IPS-NIHi11 (cell line): ENCODE measurements around the gene CREB3L4.

Experiments used
- DNase-seq: peaks from one replicate; pipeline ENCODE4 v3.0.0; 2012; ENCODE audit warnings: mixed read lengths, low spot score

Gene CREB3L4

DNA sequence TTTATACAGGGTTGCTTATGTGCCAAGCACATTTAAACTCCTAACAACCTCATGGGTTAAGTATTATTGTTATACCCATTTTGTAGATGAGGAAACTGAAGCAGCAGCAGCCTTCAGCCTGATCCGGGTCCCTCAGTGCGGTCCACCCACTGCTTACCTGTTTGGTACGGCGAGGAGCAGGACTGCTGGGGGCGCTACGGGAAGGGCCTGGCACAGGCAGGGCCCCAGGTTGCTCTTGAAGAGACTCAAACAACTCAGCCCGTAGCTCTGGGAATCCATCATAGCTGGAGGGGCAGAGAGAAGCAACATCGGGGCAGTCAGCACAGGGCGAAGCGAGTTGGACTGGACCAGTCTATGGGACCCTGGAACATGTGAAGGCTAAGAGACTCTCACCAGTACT, 30.4 kb upstream of the CREB3L4 start:
- DNase-seq: no peak

DNA sequence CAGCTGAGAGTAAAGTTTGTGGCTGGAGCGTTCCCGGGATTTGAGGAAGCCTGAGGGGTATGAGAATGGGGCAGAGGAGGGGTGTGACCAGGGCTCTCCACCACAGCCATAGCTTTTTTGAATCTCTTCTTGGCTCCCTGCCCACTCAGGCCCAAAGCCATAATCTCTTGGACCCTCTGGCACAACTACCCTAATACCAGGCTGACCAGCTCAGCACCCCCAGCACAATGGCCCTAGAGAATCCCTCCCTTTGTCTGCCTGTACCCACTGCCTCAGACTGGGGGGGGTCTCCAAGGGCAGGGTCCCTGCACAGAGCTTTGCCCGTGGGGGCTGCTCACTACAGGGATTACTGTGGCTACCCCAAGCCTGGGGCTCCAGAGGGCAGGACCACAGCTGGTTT, 28.7 kb upstream of the CREB3L4 start:
- no peak for DNase-seq

DNA sequence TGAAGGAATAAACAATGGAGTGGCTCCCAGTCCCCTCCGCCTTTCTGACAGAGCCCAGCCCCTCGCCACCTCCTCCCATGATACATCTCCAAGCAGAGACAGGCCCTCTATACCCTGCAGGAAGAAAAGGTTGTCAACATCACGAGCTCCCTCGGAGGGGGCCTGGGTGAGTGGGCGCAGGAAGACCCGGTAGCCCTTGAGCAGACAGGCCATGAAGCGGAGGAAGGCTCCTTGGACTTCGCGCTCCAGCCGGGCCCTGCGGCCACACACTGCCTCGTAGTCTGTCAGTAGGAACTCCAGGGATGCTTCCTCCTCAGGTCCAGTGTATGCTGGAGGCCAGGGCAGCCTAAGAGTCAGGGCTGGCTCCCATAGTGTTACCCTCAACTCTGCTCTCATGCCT, 28.2 kb upstream of the CREB3L4 start:
- no peak for DNase-seq

DNA sequence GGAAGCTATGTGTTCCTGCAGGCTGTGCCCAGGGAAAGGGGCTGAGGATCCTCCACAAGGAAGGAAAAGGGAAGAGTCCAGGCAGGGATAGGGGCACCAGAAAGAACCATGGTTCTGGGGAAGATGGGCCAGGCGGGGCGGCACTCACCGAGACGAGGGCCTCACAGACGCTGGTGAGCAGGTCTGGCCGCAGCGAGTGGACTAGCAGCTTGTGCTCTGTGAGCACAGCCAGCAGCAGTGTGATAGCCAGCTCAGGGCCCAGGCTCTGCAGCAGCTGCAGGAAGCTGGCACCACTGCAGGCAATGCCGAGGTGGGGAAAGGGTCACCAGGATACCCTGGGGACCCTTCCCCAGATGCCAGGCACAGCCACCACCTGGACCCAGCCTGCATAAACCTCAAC, 26.9 kb upstream of the CREB3L4 start:
- DNase-seq: no peak

DNA sequence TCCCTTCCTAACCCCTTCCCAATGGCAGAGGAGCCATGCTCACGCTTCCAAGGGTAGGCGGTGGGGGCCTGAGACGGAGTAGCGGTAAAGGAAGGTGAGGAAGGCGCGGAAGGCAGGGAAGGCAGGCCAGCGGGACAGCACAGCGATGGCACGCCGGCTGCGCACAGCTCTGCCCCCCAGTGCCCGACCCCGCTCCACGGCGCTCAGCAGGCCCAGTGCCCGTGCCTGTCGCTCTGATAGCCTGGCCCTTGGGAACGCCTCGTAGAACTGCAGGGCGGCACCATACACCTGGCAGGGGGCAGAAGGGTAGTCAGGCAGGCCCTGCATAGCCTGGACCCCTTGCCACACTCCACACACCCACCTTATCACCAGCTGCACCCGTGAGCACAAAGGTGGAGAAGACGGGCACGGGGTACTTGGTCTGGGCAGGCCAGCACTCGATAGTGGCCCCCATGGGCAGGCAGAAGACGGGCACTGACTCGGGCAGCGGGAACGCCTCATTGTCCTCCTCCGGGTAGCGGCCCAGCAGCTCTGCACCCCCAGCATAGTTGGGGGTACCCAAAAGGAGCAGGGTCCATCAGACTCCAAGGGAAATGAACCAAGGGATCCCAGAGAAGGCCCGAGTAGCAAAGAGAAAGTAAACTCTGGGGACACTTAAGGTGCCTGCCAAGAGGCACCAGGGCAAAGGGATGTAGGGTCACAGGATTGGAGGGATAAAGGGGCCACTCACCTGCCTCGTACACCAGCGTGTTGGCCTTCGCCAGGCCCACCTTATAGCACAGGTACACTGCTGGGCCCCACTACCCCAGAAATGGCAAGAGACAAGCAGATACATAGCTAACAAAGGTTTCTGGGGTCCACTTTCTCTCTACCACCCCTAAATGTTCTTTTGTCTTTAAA, 25.6 kb upstream of the CREB3L4 start:
- DNase-seq: no peak

- no peak for DNase-seq
Measured at GRCh38 chr1:153942766-153943549, 24.7 kb upstream of the CREB3L4 start.

DNA sequence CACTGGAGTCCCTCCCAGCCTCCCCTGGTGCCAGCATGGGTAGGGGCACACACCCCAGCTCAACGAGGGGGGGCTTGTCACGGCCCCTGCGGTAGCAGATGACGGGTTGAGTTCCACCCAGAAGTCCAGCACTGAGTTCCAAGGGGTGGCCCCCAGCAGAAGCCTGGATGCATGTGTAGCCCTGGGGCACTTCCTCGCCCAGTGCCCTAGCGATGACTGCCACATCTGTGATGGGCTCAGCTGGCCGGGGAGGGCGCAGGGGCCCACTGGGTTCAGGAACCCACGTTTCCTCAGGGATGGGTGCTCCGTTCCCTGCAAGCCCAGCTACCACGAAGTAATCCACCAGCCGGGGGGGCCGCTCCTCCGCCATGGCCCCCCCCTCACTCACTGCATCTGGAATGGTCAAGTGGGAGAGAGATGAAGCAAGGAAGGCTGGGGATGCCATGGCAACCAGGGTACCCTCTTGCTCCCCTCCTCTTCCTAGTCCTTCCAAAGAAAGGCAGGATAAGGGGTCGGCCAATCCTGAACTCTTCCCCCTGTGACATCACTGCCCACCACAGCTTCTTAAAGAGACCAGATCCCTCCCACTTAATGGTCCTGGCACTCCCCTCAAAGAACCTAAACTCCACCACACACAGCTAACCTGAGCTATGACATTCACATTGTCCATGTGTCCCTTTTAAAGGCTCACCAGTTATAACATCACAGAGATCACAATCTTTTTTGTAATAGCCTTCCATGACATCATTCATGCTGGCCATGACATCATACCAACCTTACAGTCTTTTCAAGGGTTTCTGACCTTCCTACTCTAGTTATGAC, 23.5 kb upstream of the CREB3L4 start:
- no peak for DNase-seq

DNA sequence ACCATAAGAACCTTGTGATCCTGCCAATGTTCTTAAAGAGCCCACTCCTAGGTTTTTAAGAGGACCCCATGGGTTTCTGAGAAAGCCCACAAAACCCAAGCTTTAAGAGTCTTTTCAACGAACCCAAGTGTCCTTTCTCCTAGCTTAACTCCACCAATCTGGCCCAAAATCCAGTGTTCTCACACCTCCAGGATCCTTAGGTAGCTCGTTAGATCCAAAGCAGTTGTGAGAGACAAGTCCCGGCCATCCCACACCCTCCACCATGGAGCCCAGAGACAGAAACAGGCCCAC, 22.9 kb upstream of the CREB3L4 start:
- DNase-seq: no peak

- no peak for DNase-seq
Measured at GRCh38 chr1:153945131-153945794, 22.4 kb upstream of the CREB3L4 start.

DNA sequence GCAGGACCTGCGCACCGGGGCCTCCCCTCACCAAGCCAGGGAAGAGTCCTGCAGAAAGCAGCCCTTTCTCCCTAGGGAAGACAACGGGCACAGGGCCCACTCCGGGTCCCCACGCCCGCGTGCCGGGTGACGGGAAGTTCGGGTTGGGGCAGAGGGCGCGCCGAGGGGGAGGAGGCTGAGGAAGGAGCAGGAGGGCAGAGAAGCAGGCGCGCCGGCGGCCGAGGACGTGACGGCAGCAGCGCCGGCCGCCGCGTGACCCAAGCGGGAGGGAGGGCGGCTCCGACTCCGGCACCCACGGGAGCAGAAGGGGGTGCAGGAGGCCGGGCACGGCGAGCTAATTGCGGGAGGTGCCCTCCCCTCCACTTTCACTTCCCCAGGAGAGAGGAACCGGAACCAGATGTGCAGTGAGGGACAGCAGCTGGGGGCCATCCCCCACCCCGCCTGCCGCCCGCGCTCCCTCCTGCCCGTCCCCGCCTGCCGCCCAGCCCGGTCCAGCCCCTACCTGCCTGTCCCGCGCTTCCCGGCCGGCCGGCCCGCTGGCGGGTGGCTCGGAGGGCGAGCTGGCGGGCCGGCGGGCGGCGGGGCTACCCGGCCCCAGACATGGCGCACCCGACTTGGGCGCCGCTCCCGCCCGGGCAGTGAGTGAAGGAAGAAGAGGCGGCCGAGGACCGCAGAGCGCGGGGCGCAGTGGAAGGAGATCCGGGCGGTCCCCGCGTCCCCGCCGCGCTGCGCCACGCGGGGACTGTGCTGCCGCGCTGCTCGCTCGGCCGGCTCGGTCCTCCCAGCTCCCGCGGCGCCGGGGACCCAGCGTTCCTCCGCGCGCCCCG, 21.7 kb upstream of the CREB3L4 start:
- peak; percentile 84 for DNase-seq

GRCh38 chr1:153946622-153947241, 21.0 kb upstream of the CREB3L4 start, which contains the start of gene DENND4B:
DENND4B (minus strand) TSS chr1:153946718; CDS start chr1:153944374, 2,344 bp downstream.
- DNase-seq: peak; percentile 100

DNA sequence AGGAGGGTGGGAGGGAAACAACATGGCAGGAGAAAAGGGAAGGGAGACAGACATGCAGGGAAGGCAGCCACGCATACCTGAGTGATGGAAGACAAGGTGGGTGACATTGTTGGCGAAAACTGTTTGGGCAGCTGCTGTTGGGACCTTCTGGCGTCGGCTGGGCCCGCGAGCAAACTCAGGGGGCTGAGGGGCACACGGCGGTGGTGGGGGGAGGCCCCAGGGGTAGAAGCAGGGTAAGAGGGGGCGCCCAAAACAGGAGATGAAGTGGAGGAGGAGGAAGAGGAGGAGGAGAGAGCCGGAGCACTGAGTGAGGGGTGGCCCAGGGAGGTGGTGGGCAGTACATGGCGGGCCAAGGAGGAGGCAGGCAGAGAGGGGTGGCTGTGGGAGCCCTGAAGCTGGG, 16.5 kb upstream of the CREB3L4 start:
- DNase-seq: no peak

GRCh38 chr1:153951801-153952200, 15.9 kb upstream of the CREB3L4 start:
- DNase-seq: no peak

DNA sequence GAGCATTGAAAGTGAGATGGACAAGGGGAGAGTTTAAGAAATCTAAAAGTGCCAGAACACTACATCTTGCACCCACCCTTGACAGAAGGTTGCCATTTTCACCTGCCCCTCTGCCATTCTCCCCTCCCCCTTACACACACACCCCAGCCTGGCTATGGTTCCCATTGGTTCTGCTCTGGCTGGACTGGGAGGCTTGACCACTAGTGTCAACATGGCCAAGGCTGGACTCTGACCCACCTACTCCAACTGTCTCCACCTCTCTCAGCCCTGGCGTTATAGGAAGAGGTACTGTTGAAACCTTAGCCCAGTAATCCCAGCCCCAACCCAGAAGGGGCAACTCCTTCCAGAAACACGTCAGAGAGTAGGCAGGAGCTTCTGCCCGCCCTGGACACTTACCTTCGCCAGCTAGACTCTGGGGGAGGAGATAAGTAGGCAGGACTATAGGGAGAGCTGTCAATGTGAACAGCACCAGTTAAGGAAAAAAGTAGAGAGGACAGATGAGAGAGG, 13.8 kb upstream of the CREB3L4 start:
- no peak for DNase-seq

DNA sequence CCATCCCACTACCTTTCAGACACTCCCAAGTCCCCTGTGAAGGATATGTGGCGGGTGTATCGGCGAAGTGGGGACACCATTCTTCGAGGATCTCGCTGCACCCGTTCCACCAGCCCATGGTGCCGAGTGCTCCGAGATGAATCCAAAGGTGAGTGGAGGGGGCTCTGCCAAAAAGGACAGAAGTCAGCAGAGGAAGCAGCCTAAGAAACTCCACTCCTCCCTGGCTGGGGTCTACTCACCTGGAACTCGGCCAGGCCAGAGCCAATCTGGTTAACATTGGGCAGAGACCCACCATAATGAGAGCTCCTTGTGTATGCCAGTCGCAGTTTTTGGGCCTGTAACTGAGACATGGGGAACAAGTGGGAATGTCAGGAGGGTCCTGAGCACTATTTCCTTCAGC, 12.9 kb upstream of the CREB3L4 start:
- no peak for DNase-seq

DNA sequence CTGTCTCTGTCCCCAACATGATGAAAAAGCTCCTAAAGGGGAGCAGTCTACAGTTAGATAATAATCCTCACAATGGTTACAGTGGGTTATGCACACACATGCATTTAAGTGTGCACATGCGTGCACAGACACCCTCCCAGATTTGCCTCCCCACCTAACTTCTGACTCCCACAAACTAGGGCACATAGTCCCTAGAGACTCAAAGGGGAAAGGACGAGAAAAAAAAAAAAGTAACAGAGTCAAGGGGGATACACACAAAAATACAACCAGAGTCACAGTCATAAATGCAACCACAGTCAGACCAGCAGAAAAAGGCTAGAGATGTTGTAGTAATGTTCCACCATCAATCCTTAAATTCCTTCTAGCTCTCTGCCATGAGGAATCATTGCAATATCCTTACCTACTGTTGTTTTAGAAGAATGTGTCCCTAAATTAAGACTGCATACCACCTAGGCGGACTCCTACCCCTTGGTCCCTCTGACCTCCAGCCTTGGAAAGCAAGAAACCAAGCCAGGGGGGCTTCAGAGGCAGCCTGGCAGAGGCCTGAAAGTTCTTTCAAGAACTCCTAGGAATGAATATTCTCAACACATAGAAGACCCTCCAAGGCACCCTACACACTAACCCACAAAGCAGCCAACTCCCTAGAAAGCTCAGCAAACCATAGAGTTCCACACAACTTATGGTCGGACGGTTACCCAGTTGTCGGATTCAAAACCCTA, 10.5 kb upstream of the CREB3L4 start:
- DNase-seq: no peak

DNA sequence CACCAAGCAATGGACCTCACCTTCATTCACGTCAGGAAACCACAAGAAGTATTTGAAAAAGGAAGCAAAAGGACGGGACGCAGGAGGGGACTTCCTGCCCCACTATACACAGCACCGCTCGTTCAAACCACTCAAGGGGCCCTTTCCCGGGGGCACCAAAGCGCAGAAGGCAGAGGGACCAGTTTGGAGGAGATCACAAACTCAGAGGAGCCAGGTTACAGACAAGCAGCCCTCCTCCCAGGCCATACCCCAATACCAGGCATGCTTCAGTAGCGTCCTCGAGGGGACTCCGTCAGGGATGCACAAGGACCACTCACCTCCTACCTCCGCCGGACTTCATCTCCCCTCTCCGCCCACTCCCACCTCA, 10.0 kb upstream of the CREB3L4 start:
- no peak for DNase-seq

DNA sequence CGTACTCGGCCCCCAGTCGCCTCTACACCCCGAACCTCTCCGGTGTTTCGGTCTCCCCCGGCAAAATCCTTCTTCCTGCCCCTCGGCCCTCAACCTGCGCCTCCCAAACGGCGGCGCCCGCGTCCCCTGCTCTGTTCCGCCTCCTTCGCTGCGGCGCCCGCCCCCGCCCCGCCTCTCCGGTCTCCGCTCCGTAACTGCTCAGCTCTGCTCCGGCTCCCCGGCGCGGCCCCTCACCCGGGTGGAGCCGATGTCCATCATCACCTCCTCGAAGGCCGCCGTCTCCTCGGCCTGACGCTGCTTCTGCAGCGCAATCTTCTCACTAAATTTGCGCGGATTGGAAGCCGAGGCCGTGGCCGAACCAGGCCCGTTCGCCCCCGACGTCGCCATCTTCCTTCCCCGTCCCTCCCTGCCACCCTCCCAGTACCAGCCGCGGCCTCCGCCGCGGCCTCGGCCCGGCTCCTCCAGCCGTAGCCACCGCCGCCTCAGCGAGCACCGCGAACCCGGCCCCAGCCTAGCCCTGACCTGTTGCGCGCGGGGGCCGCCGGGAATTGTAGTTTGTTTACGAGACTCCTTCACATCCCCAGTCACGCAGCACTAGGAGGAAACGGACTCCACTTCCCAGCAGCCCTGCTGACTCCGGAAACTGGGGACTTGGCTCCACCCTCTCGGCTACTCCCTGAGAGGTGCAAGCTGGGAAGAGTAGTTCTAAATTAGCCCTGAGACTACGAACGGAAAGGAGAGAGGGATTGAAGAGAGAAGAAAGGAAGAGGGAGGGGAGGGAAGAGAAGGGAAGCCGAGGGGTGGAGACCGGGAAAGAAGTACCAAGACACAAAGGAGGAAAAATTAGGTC, 9.4 kb upstream of the CREB3L4 start, which contains the start of gene CRTC2:
CRTC2 (minus strand) TSS at position 502 of the 850 bp plus-strand sequence; CDS start at position 387, 115 bp downstream.
- DNase-seq: peak; percentile 96

- DNase-seq: no peak
Measured at GRCh38 chr1:153958961-153959260, 8.8 kb upstream of the CREB3L4 start.
